RWPE1 (cell line): ENCODE results near the gene GJC1.

Source experiments
- CTCF ChIA-PET: fragments of 350-600 bp; sonication (Branson Sonifier 250); formaldehyde crosslinking; extraction: SDS; loops from one replicate; lab custom pipeline; 2021; lab: Yijun Ruan, JAX
- POLR2A ChIA-PET: fragments of 400-600 bp; formaldehyde crosslinking; extraction: SDS; loops from one replicate; lab custom pipeline; 2020; ENCODE audit warnings: antibody characterized with exemption; ENCODE audit not compliant: low non-redundant PET; lab: Yijun Ruan, JAX
- DNase-seq: peaks from one replicate; pipeline ENCODE4 v3.0.0; 2012; ENCODE audit warnings: low spot score
- H3K27ac ChIP-seq: fragments of 450-650 bp; 2 replicates; pipeline ENCODE4 v1.5.1; 2017
- CTCF ChIP-seq: fragments of 450-650 bp; conservative IDR thresholded peaks from 2 replicates; pipeline ENCODE4 v1.5.1; 2017; ENCODE audit warnings: low read depth, mild to moderate bottlenecking

Gene GJC1

GRCh38 chr17:44872131-44872768, 42.2 kb upstream of the GJC1 start:
- CTCF ChIA-PET: interaction anchor here (0.6 to 1.0 kb wide), 2 partner anchors 93 to 441 kb away, joined by 3 read pairs; no protein-coding TSS in a partner anchor
- TF ChIP-seq CTCF: no peak
- POLR2A ChIA-PET: no interaction called here
- no peak for DNase-seq
- peak overlapping the region; percentile 74 for H3K27ac ChIP-seq

- no peak for TF ChIP-seq CTCF
- ChIA-PET POLR2A (no interaction called here), CTCF (interaction anchor here (0.7 kb wide), 2 partner anchors 218 to 263 kb away, joined by 3 read pairs; no protein-coding TSS in a partner anchor)
- no peak for DNase-seq
- peak overlapping the region; percentile 74 for H3K27ac ChIP-seq
These were observed 41.5 kb upstream of the GJC1 start for GRCh38 chr17:44871556-44871955.

- CTCF ChIA-PET: interaction anchor here (0.7 to 7.7 kb wide), 4 partner anchors 10 to 267 kb away, joined by 4 to 94 read pairs (median 6); no protein-coding TSS in a partner anchor
- no peak for DNase-seq
- no peak for TF ChIP-seq CTCF
- H3K27ac ChIP-seq: no peak overlapping the region
- POLR2A ChIA-PET: no interaction called here
These were observed 37.8 kb upstream of the GJC1 start for GRCh38 chr17:44867841-44868240.

GRCh38 chr17:44865931-44866330, 35.8 kb upstream of the GJC1 start:
- no peak for TF ChIP-seq CTCF
- CTCF ChIA-PET: interaction anchor here (0.6 to 7.7 kb wide), 4 partner anchors 10 to 152 kb away, joined by 3 to 94 read pairs (median 4); no protein-coding TSS in a partner anchor
- POLR2A ChIA-PET: no interaction called here
- H3K27ac ChIP-seq: peak overlapping the region; percentile 22
- no peak for DNase-seq

- POLR2A ChIA-PET: no interaction called here
- no peak overlapping the region for H3K27ac ChIP-seq
- DNase-seq: peak; percentile 64
- TF ChIP-seq CTCF: peak; percentile 90
- CTCF ChIA-PET: interaction anchor here (0.6 to 7.7 kb wide), 5 partner anchors 11 to 87 kb away, joined by 3 to 94 read pairs (median 4); no protein-coding TSS in a partner anchor
These were observed 35.2 kb upstream of the GJC1 start for GRCh38 chr17:44865231-44865660.

GRCh38 chr17:44864831-44865230, 34.7 kb upstream of the GJC1 start:
- DNase-seq: no peak
- no peak overlapping the region for H3K27ac ChIP-seq
- TF ChIP-seq CTCF: no peak
- CTCF ChIA-PET: interaction anchor here (0.6 to 7.7 kb wide), 5 partner anchors 12 to 87 kb away, joined by 3 to 94 read pairs (median 4); no protein-coding TSS in a partner anchor
- POLR2A ChIA-PET: no interaction called here
